ENCODE measurements around the gene HOTAIR. TPM values are rescaled to one million over a fixed set of nuclear protein-coding genes. Genes with fewer than 3 reads are reported as not detected.

HOTAIR gene
- total RNA-seq, result not detected
- polyA plus RNA-seq, result not detected

DNA sequence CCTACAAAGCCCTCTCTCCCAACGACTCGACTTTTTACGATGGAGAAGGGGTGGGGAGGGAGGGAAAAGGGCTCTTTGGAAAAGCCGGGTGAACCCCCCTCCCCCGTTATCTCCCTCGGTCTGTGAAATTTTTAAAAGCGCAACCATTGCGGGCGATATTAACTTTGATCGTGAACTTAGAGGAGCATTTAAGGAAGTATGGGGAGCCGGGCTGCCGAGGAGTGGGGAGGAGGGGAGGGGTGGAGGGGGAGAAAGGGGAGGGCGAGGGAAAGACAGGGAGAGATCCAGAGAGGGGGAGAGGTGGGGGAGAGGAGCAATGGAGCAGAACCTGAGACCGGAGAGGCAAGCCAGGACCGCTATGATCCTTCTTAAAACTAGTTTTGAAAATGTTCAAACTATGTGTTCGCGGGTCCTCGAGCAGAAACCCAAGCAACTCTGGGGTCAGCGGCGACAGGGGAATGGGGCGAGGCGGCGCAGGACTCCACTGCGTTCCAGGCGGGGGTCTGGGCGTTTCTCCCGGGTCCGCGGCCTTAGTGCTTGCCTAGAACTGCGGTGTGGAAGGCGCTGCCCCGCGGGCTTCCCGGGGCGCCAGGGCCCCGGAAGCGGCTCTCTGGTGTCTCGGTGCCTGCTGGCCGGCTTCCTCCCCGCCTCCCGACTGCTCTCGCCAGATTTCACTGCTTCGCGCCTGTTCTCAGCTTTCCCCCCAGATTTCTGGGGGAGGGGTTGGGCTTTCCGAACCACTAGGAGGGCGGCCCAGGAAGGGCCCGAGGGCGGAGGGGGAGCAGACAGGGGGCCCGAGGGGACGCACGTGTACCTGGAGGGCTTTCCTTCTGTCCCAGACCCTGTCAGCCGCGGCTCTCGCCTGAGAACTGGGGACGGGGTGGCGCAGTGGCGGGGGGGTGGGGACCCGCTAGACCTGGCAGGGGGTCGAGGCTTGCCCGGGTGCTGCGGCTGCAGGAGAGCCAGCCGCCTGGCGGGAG, at the start of gene HOTAIR:
HOTAIR (minus strand) TSS at position 871 of the 980 bp plus-strand sequence.
- no peak for DNase-seq
- H3K27me3 ChIP-seq, result peaks cover 94 to 100% (median 100%) of the 10 kb centered on the region in 3 donors
- 3 to 10% methylated on average over 63 of the region's 63 CpGs for WGBS, 2 donors
- H3K27ac ChIP-seq, result no peak within 1 kb of the TSS
- H3K36me3 ChIP-seq, result no peaks in the 10 kb centered on the region
- H3K9me3 ChIP-seq, result no peaks in the 10 kb centered on the region
- peak within 1 kb of the TSS in 3 of 4 donors; percentile 15 to 26 (median 20) for H3K4me3 ChIP-seq
- TF ChIP-seq, protein P1, sequence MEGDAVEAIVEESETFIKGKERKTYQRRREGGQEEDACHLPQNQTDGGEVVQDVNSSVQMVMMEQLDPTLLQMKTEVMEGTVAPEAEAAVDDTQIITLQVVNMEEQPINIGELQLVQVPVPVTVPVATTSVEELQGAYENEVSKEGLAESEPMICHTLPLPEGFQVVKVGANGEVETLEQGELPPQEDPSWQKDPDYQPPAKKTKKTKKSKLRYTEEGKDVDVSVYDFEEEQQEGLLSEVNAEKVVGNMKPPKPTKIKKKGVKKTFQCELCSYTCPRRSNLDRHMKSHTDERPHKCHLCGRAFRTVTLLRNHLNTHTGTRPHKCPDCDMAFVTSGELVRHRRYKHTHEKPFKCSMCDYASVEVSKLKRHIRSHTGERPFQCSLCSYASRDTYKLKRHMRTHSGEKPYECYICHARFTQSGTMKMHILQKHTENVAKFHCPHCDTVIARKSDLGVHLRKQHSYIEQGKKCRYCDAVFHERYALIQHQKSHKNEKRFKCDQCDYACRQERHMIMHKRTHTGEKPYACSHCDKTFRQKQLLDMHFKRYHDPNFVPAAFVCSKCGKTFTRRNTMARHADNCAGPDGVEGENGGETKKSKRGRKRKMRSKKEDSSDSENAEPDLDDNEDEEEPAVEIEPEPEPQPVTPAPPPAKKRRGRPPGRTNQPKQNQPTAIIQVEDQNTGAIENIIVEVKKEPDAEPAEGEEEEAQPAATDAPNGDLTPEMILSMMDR (IDR thresholded peaks at IDR 0.05), result no peak
- intact Hi-C loops (cut with DNase I), result no loop called here
- H3K4me1 ChIP-seq, result peaks cover 0 to 30% (median 26%) of the 10 kb centered on the region in 4 donors

DNA sequence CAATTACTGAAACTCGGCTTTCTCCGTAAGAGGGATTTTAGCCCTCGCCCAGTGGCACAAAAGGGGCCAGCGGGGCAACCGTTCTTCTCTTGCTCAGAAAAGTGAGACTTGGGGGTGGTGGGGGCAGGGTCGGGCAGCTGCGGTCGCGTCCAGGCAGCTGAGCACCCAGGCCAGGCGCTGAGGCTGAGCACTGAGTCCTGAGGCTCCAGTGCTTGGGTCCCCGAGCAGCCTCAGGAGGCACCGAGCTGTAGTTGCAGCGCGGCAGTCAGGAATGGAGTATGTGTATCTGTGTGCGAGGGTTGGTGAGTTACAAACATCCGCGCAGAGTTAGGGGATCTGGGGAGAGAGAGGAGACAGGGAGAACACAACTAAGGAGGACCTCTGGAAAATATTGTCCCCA, 49.4 kb upstream of the HOTAIR start:
- Histone ChIP-seq H3K27ac (no peak overlapping the region), H3K36me3 (no peaks in the 10 kb centered on the region), H3K9me3 (no peaks in the 10 kb centered on the region), H3K4me3 (no peak overlapping the region), H3K4me1 (peaks cover 0 to 17% (median 11%) of the 10 kb centered on the region in 4 donors), H3K27me3 (peaks cover 60 to 100% (median 100%) of the 10 kb centered on the region in 3 donors)
- TF ChIP-seq, protein P1 (IDR thresholded peaks at IDR 0.05), result no peak
- TF ChIP-seq EP300 (IDR thresholded peaks at IDR 0.05), result no peak
- no peak for TF ChIP-seq POLR2A (IDR thresholded peaks at IDR 0.05)
- TF ChIP-seq POLR2AphosphoS5 (IDR thresholded peaks at IDR 0.05), result no peak
- intact Hi-C loops (cut with DNase I), result no loop called here
- WGBS, 2 donors, result 23 to 29% methylated on average over 17 of the region's 17 CpGs
- DNase-seq, result no peak

DNA sequence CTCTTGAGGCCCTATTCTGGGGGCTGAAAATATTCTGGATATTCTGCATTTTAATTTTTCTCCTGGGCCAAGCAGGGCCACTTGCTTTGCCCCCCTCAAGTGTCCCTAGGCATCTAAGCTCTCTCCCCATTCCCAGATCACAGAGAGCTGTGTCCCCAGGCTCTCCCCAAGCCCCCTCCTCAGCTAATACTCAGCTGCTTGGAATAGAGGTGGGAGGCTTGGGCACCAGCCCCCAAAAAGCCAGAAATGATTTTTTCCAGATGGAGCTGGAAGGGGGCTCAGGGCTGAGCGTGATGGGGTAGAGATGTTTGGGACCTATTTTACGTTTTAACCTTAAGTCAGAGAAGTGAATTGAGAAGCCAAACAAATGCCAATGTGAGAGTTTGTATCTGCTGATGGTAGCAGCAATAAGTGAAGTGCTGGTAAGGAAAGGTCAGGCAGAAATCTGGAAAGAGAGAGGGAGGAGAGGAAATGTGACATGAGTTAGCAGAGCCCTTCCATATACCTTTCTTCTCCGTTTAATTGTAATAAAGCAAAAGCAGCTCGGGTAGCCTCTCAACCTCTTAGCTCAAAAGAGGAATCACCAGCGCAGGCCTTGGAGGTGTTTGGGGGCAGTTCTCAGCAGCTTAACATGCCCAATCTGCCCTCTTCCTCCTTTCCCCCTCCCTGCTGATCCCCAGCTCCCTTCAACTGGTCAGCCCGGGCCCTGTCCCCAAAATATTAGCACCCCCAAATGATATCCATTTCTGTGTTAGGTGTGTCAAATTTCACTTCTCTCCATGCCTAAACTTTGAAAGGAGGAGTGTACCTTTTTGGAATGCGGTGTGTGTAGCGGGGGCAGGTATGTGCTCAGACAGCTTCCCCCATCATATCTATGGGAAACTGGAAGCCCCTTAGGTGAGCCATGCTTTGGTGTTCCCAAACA, 48.5 kb upstream of the HOTAIR start:
- H3K36me3 ChIP-seq, result no peaks in the 10 kb centered on the region
- no peak for DNase-seq
- H3K4me3 ChIP-seq, result no peak overlapping the region
- peaks cover 60 to 100% (median 100%) of the 10 kb centered on the region in 3 donors for H3K27me3 ChIP-seq
- 33 to 34% methylated on average over 8 of the region's 8 CpGs for WGBS, 2 donors
- H3K27ac ChIP-seq, result no peak overlapping the region
- intact Hi-C loops (cut with DNase I), result no loop called here
- H3K4me1 ChIP-seq, result peaks cover 0 to 18% (median 14%) of the 10 kb centered on the region in 4 donors
- H3K9me3 ChIP-seq, result no peaks in the 10 kb centered on the region
- TF ChIP-seq POLR2AphosphoS5 (IDR thresholded peaks at IDR 0.05) (no peak), EP300 (IDR thresholded peaks at IDR 0.05) (no peak), POLR2A (IDR thresholded peaks at IDR 0.05) (no peak)
- TF ChIP-seq, protein P1 (IDR thresholded peaks at IDR 0.05), result no peak

DNA sequence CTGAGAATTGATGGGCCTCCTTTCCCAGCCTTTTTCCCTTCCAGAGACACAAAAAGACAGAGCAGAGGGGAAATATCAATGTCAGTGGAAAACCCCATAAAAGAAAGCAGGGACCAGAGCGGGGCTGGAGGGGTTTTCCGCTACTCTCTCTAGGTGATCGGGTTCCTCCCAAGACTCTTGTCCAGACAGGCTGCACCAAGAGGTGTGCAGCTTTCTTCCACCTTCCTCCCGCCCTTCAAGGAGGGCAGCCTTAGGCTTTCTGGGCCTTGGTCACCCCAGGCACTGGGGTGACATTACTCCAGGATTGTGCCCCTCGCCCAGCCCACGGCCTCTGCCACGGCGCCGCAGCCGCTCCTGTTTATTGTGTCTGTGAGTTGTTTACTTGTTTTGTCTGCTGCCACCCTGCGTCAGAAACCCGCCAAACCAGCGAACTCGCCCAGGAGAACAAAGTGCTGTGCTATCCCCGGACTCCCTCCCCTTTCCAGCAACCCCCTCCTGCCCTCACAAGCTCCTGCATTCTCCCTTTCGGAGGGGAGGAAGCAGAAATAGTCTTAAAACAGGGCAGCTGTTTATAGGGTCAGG, 46.8 kb upstream of the HOTAIR start:
- WGBS, 2 donors, result 12 to 21% methylated on average over 16 of the region's 16 CpGs
- no peak overlapping the region for H3K4me3 ChIP-seq
- H3K27ac ChIP-seq, result no peak overlapping the region

More for the DNA sequence above, 46.8 kb upstream of the HOTAIR start:
- Histone ChIP-seq H3K4me1 (peaks cover 0 to 35% (median 27%) of the 10 kb centered on the region in 4 donors), H3K9me3 (no peaks in the 10 kb centered on the region), H3K27me3 (peaks cover 61 to 100% (median 100%) of the 10 kb centered on the region in 3 donors), H3K36me3 (no peaks in the 10 kb centered on the region)
- intact Hi-C loops (cut with DNase I), result no loop called here
- no peak for DNase-seq
- TF ChIP-seq POLR2A (IDR thresholded peaks at IDR 0.05) (no peak), EP300 (IDR thresholded peaks at IDR 0.05) (no peak), POLR2AphosphoS5 (IDR thresholded peaks at IDR 0.05) (no peak)
- TF ChIP-seq, protein P1 (IDR thresholded peaks at IDR 0.05), result no peak

Data from sigmoid colon (tissue), 7 donors.